Activated naive CD4-positive, alpha-beta T cell treated with anti-CD3 and anti-CD28 coated beads, Interleukin-2, amount 50 U/mL, for 24 hours (primary cell): ENCODE measurements around the gene PHKA2.

ENCODE experiments used
- H3K27ac Mint-ChIP-seq: one replicate; pipeline ENCODE4 v1.8.0; 2021; ENCODE audit warnings: mild to moderate bottlenecking, mixed read lengths
- H3K27me3 Mint-ChIP-seq: one replicate; pipeline ENCODE4 v1.8.0; 2021; ENCODE audit warnings: mixed read lengths
- H3K36me3 Mint-ChIP-seq: one replicate; pipeline ENCODE4 v1.8.0; 2021; ENCODE audit warnings: mixed read lengths
- H3K4me1 Mint-ChIP-seq: one replicate; pipeline ENCODE4 v1.8.0; 2021; ENCODE audit warnings: mixed read lengths
- H3K4me3 Mint-ChIP-seq: one replicate; pipeline ENCODE4 v1.8.0; 2021; ENCODE audit warnings: mild to moderate bottlenecking, mixed read lengths
- H3K9me3 Mint-ChIP-seq: one replicate; pipeline ENCODE4 v1.8.0; 2021; ENCODE audit warnings: mixed read lengths

Gene PHKA2

DNA sequence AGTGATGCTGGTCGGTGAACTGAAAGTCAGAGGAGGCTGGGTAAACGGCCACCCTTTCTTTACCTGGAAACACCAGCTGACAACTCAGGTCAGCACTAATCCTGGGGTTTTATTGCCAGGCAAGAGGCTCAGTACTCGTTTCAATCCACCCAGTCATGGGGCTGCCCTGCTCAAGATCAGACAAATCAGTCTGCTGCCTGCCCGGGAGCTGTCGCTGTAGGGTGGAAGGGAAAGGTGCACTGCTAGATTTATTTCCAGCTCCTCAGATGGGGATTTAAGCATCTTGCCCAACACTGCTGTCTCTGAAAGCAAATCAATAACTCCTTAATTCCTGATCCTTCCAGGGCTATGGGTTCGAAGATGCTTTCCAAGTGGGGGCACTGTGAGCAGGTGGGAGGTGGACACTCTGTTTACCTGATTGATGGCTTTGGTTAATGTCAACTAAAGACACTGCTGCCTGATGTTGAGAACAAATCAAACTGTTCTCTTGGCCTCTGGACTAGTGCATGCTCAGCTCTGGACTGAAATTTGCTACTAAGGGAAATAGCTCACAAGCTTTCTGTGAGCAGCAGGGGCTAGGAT, 59.3 kb downstream of the PHKA2 start:
- H3K4me1 Mint-ChIP-seq: no peaks in the 10 kb centered on the region
- peaks cover 5% of the 10 kb centered on the region for H3K36me3 Mint-ChIP-seq
- H3K27ac Mint-ChIP-seq: no peak overlapping the region
- no peak overlapping the region for H3K4me3 Mint-ChIP-seq
- no peaks in the 10 kb centered on the region for H3K27me3 Mint-ChIP-seq
- no peaks in the 10 kb centered on the region for H3K9me3 Mint-ChIP-seq

DNA sequence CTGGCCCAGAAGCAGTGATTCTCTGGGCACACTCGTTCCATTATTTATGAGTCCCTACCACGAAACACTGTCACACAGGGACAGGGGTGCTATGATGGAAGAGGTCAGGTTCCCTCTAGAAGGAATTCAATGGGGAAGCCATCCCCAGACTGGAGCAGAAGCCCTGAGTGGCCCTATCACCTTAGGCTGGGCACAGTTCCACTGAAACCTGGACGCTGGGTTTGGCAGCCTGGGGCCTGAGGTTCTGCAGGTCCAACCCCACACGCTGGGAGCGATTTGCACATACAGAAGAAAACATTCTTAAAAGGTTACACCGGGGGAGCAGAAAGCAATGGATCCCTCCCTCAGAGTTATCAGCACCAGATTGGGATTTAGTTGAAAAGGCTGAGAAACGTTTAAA, 63.3 kb downstream of the PHKA2 start:
- H3K9me3 Mint-ChIP-seq: no peaks in the 10 kb centered on the region
- no peak overlapping the region for H3K4me3 Mint-ChIP-seq
- no peak overlapping the region for H3K27ac Mint-ChIP-seq
- H3K27me3 Mint-ChIP-seq: no peaks in the 10 kb centered on the region
- H3K4me1 Mint-ChIP-seq: no peaks in the 10 kb centered on the region
- H3K36me3 Mint-ChIP-seq: peaks cover 13% of the 10 kb centered on the region

DNA sequence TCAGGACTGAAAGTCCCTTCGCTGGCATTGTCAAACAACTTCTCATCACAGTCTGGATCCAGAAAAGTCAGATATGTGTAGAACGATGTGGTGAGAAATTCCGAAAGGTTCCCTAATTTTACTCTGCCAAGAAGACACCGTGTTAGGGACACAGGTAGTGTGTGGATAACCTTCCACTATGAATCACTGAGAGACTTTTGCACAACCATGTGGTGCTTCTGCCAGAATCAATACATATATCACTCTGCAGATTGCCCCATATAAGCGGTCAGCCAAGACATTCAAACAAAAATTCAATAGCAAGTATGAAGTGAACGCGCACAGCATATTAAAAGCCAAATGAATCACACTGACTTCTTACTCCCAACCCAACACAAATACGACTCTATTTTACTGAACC, 63.8 kb downstream of the PHKA2 start:
- no peak overlapping the region for H3K27ac Mint-ChIP-seq
- H3K9me3 Mint-ChIP-seq: no peaks in the 10 kb centered on the region
- no peaks in the 10 kb centered on the region for H3K27me3 Mint-ChIP-seq
- H3K36me3 Mint-ChIP-seq: peaks cover 13% of the 10 kb centered on the region
- H3K4me1 Mint-ChIP-seq: no peaks in the 10 kb centered on the region
- no peak overlapping the region for H3K4me3 Mint-ChIP-seq

DNA sequence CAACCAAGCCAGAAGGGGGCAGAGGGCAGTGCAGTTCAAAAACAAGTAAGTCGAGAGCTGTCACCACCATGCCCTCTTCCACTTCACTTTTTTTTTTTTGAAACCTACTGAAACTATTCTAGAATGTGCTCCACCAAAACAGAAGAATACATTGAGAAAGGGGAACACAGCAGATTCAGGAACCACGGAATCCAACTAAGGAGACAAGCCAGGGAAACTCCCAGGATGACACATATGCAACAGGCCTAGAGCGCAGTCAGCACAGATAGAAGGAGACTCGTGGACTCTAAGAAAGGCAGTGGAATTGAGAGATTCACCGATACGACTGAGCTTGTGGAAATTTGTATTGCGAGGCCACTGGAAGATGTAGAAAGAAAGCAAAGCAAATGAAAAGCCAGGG, 66.1 kb downstream of the PHKA2 start:
- Mint-ChIP-seq H3K4me3 (no peak overlapping the region), H3K27me3 (no peaks in the 10 kb centered on the region)

DNA sequence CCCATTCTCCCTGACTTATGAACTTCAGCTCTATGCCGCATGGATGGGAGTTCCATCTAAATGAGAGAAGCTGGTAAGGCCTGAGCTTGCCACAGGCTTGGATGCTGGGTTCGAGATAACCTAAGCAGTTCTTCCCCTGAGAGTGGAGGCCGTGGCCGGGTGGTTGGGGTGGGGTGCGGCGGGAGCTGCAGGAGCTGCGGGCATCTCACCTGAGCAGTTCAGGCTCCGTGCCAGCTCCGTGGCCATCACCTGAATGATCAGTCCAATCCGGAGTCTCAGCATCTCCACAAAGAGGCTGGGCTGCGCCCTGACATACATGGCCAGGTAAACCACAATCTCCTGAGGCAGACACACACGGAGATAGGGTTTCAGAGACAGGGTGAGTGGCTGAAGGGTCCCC, 77.6 kb downstream of the PHKA2 start:
- H3K4me1 Mint-ChIP-seq: no peaks in the 10 kb centered on the region
- no peaks in the 10 kb centered on the region for H3K27me3 Mint-ChIP-seq
- no peaks in the 10 kb centered on the region for H3K9me3 Mint-ChIP-seq
- no peak overlapping the region for H3K4me3 Mint-ChIP-seq
- no peak overlapping the region for H3K27ac Mint-ChIP-seq
- H3K36me3 Mint-ChIP-seq: peaks cover 2% of the 10 kb centered on the region

More for the DNA sequence above, 66.1 kb downstream of the PHKA2 start:
- peaks cover 13% of the 10 kb centered on the region for H3K36me3 Mint-ChIP-seq
- no peaks in the 10 kb centered on the region for H3K9me3 Mint-ChIP-seq
- no peak overlapping the region for H3K27ac Mint-ChIP-seq
- H3K4me1 Mint-ChIP-seq: no peaks in the 10 kb centered on the region

DNA sequence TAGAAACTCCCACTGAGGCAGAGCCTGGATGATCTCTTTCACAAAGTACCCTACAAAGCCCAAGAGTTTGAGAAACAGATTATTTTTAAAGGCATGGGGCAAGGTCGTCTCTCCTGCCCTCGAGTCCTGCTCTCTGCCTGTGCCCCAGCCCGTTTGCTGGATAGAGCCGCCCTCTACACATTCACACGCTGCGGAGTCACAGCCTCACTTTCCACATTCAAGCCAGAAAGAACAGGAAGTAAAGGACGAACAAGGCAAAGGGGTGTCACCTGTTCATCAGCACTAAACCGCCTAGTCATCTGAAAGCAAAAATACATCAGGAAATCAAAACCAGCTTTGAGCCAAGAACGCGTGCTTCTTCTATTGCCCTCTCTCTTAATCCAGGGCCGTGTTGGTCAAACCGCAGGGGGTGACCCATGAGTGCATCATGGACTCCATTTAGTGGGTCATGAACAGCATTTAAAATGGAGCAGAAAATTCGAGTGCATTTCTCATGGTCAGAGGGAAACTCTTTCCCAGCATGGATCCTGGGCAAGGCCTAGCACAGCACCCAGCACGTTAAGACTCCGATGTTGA, 83.4 kb downstream of the PHKA2 start:
- no peak overlapping the region for H3K4me3 Mint-ChIP-seq
- no peak overlapping the region for H3K27ac Mint-ChIP-seq

DNA sequence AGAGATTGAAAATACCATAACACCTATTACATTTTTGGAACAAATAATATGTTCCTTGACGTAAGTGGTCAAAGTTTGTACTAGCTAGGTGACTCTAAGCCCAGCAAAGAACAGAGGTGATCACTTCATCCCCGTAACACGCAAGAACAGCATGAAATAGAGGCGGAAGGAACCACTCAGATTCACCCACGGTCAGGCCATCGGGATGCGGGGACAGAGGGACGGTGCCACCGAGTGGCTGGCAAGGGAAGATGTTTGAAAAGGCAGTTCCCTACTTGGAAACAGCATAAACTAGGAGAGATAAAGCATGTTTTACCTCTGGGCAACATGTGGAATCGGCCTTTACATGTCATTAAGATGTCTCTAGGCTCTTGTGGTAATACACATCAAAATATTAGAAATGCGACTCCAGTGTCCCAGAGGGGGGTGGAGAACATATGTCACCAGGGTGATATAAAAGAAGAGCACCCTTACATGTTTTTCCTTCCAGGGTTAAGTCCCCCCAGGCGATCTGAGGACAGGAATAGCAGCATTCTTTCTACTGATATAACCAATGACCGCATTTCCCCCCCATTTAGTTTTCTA, 84.0 kb downstream of the PHKA2 start:
- H3K9me3 Mint-ChIP-seq: no peaks in the 10 kb centered on the region
- H3K27me3 Mint-ChIP-seq: no peaks in the 10 kb centered on the region
- H3K4me1 Mint-ChIP-seq: peaks cover 4% of the 10 kb centered on the region
- no peak overlapping the region for H3K4me3 Mint-ChIP-seq
- H3K27ac Mint-ChIP-seq: no peak overlapping the region
- H3K36me3 Mint-ChIP-seq: no peaks in the 10 kb centered on the region

More for the DNA sequence above, 83.4 kb downstream of the PHKA2 start:
- Mint-ChIP-seq H3K4me1 (peaks cover 4% of the 10 kb centered on the region), H3K36me3 (no peaks in the 10 kb centered on the region), H3K9me3 (no peaks in the 10 kb centered on the region), H3K27me3 (no peaks in the 10 kb centered on the region)

DNA sequence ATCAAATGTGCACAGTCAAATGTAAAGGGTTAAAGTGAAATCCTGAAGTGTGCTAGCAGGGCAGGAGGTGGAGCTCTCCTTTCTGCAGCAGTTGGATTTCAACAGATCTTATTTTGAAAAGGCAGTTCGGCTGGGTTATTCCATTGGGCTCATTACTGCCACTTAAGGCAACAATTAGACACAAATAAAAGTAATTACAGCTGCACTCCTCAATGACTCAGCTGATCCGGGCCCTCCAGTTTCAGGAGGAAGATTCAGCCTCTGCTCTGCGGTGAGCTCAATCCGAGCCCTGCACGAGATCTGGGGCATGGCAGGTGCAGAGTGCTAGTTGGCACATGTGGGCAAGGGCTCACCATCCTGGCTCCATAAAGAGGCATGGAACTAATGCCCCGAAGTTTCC, 85.4 kb downstream of the PHKA2 start:
- Mint-ChIP-seq H3K27me3 (no peaks in the 10 kb centered on the region), H3K36me3 (no peaks in the 10 kb centered on the region), H3K27ac (no peak overlapping the region), H3K4me1 (peaks cover 4% of the 10 kb centered on the region), H3K4me3 (no peak overlapping the region), H3K9me3 (no peaks in the 10 kb centered on the region)

DNA sequence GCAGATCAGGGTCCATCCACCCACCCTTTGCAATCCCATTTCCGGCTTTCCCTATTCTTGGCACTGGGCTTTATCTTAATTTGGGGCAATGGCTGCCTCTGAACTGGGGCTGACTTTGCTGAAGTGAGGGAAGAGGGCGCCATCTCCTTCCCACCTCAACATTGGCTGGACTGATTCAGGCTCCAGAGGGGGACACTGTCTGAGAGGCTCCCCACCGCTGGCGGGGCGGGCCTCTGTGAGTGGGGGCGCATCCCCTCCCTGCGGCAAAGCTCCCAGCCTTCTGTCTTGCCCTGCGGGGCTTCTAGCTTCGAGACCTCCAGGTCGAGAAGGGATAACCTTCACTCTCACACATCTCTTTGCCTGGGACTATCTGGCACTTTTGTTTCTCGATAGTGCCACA, 85.8 kb downstream of the PHKA2 start:
- Mint-ChIP-seq H3K27ac (no peak overlapping the region), H3K9me3 (no peaks in the 10 kb centered on the region), H3K36me3 (no peaks in the 10 kb centered on the region), H3K27me3 (no peaks in the 10 kb centered on the region), H3K4me3 (no peak overlapping the region), H3K4me1 (peaks cover 4% of the 10 kb centered on the region)

DNA sequence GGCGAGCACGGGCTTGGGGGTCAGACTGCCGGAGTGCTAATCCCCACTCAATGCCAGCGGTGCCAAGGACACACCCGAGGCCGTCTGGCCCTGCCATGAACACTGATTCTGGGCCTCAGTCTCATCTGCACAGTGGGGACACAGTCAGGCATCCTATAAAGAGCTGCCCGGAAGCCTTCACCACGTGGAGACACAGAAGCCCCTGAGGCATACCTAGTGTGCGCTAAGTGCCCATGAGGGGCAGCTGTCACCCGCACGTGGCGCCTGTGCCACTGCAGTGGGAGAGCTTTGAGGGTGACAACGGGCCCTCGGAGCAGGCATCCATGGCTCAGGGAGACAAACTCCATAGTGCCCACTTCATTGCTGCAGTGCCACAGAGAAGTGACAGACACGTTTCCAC, 86.3 kb downstream of the PHKA2 start:
- Mint-ChIP-seq H3K4me1 (peaks cover 4% of the 10 kb centered on the region), H3K36me3 (no peaks in the 10 kb centered on the region), H3K27ac (no peak overlapping the region), H3K4me3 (no peak overlapping the region), H3K27me3 (no peaks in the 10 kb centered on the region), H3K9me3 (no peaks in the 10 kb centered on the region)

DNA sequence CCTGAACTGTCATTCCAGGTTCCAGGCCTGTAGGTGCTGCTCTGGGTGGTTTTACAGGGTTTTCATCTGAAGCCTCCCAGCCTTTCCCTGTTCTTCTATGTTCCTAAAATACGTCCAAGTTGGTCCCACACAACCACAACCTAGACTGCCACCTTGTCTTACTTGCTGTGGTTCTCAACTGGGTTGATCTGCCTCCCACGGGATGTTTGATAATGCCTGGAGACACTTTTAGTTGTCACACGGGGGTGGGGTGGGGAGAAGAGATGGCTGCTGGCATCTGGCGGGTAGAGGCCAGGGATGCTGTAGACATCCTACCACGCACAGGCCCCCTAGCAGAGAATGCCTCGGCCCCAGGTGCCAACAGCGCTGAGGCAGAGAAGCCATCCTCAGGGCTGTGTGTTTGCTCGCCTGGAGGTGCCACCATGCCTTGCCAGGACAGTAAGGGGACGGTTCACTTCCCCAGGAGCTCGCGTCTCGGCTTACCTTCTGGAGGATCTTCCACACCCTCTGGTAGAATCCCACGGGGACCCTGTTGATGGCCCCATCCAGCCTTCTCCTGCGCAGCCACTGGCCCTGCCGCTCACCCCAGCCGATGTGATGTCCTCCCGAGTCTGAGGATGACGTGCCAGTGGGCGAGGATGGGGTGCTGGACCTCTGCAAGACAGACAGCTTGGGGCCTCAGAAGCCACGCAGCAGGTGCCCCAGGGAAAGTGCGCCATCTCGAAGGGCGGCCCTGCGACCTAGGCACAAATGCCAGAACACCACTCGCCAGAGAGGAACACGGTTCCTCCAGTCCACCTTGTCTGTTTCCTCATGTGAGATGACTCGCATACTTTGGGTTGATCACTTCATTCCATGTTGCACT, 87.0 kb downstream of the PHKA2 start:
- Mint-ChIP-seq H3K36me3 (no peaks in the 10 kb centered on the region), H3K27me3 (no peaks in the 10 kb centered on the region), H3K27ac (no peak overlapping the region), H3K9me3 (no peaks in the 10 kb centered on the region), H3K4me3 (no peak overlapping the region), H3K4me1 (peaks cover 4% of the 10 kb centered on the region)

DNA sequence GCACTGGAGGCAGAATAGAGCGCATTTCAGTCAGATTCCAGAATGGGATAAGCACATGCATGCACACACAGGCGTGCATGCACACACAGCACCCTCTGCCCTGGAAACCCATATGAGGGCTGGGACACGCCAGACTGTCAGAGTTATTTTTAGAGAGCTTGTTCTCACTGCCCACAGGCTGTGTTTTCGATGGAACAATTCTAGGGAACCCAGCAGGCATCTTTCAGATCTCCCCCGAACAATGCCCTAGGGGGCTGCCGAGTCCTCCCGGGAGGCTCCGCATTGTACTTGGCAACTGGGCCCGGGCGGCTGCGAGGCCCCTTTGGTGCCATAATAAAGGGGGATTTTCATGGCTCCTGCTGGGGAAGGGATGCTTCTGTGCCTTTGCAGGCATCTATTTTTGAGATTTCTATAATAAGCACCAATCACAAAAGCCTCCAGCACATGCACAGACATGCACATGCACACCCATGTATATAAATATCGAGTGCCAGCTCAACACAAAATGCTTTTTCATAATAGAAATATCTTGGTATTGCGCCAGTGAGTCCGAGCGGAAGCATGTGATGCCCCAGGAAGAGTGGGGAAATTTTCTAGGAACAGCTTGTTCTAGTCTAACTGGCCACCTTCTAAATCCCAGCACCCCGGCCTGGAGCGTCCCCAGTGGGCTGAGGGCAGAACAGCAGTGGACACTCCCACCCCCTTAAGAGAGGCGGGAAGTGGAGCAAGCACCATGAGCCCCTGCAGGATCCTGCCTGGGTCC, 88.5 kb downstream of the PHKA2 start:
- H3K4me3 Mint-ChIP-seq: no peak overlapping the region
- peaks cover 1% of the 10 kb centered on the region for H3K4me1 Mint-ChIP-seq
- H3K27ac Mint-ChIP-seq: no peak overlapping the region
- H3K36me3 Mint-ChIP-seq: no peaks in the 10 kb centered on the region
- no peaks in the 10 kb centered on the region for H3K9me3 Mint-ChIP-seq
- no peaks in the 10 kb centered on the region for H3K27me3 Mint-ChIP-seq

DNA sequence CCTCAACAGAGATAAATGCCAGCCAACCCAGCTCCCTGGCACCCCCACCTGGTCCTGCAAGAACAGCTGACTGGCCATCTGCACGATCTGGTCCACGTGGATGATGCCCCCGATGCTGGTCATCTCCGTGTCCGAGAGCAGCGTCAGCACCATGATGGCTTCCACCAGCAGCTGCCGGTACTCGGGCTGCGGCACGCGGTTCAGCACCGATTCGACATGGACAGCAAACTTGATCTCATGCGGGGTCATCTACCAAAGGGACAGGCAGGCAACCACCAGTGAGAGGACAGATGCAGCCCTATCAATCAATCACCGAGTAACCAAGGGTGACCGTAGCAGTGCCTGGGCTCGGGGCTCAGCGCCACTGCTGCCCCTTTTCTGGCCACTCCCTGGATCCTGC, 89.8 kb downstream of the PHKA2 start:
- Mint-ChIP-seq H3K27ac (no peak overlapping the region), H3K4me3 (no peak overlapping the region)

DNA sequence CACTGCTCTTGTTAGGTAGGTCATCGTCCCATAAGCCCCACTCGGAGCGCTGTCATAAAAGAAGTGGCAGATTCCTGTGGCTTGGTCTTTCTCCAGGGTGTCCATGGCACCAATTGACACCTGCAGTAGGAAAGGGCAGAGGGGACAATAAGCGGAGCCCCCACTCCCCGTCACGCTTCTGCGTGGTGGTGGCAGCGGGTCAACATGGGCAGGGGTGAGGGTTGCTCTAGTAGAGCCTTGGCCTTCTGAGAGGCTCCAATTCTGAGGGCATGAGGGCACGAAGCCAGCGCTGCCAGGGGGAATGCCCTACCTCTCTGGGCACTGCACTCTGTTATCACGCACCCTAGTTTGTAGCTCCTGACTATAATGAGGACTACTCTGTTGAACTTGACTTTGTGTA, 90.4 kb downstream of the PHKA2 start:
- Mint-ChIP-seq H3K4me1 (peaks cover 4% of the 10 kb centered on the region), H3K36me3 (no peaks in the 10 kb centered on the region), H3K9me3 (no peaks in the 10 kb centered on the region), H3K27ac (no peak overlapping the region), H3K27me3 (no peaks in the 10 kb centered on the region), H3K4me3 (no peak overlapping the region)

More for the DNA sequence above, 89.8 kb downstream of the PHKA2 start:
- Mint-ChIP-seq H3K9me3 (no peaks in the 10 kb centered on the region), H3K4me1 (peaks cover 4% of the 10 kb centered on the region), H3K27me3 (no peaks in the 10 kb centered on the region), H3K36me3 (no peaks in the 10 kb centered on the region)

DNA sequence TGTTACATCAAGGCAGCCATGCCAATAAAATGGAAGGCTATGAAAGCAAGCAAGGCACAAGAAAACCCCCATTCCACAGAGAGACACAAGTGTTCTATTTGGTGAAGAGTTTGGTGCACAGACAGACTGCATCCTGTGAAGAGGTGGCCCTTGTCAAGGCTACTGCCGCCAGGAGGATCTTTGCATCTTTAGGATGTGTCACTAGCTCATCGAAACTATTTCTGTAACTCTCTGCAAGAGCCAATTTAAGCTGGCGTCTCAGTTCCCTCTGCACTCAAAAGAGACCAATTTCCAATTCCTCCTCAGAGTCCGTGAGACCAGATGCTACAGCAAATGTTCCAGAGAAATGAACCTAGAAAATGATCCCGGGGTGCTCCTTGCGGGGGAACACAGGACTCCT, 91.0 kb downstream of the PHKA2 start:
- Mint-ChIP-seq H3K27me3 (no peaks in the 10 kb centered on the region), H3K4me1 (peaks cover 5% of the 10 kb centered on the region), H3K9me3 (no peaks in the 10 kb centered on the region), H3K27ac (no peak overlapping the region), H3K36me3 (no peaks in the 10 kb centered on the region), H3K4me3 (no peak overlapping the region)
